GM23338 (cell line): ENCODE results near the gene TNK2.
"Not testable (repeated sequence)": the region's sequence is repeated elsewhere in the genome, so short reads cannot be mapped to it uniquely, and the experiment has no call there.

Experiments used
- EZH2 ChIP-seq: fragments of 200-600 bp; sonication (generic); IDR thresholded peaks from one replicate; pipeline ENCODE4 v1.8.0; 2017; ENCODE audit warnings: antibody characterized with exemption, mild to moderate bottlenecking, low read depth; ENCODE audit not compliant: unreplicated experiment
- EZH2phosphoT487 ChIP-seq: fragments of 200-600 bp; sonication (generic); IDR thresholded peaks from one replicate; pipeline ENCODE4 v1.8.1; 2018; ENCODE audit warnings: antibody characterized with exemption; ENCODE audit not compliant: unreplicated experiment
- JUNB ChIP-seq: IDR thresholded peaks from one replicate; pipeline ENCODE4 v1.6.1; 2016; ENCODE audit warnings: antibody characterized with exemption; ENCODE audit not compliant: unreplicated experiment
- NANOG ChIP-seq: IDR thresholded peaks from 2 replicates; pipeline ENCODE4 v1.6.1; 2016; ENCODE audit warnings: antibody characterized with exemption, borderline replicate concordance
- POLR2AphosphoS5 ChIP-seq: IDR thresholded peaks from 2 replicates; pipeline ENCODE4 v1.6.1; 2016; ENCODE audit warnings: antibody characterized with exemption, low read depth
- STAT1 ChIP-seq: IDR thresholded peaks from one replicate; pipeline ENCODE4 v1.6.1; 2016; ENCODE audit warnings: antibody characterized with exemption; ENCODE audit not compliant: unreplicated experiment
- ZNF114 ChIP-seq: fragments of 250-450 bp; sonication (Bioruptor Pico); IDR thresholded peaks from 2 replicates; pipeline ENCODE4 v1.5.0; 2020; ENCODE audit warnings: mild to moderate bottlenecking, moderate library complexity
- ZNF331 ChIP-seq: fragments of 250-450 bp; sonication (Bioruptor Pico); IDR thresholded peaks from 2 replicates; pipeline ENCODE4 v1.5.0; 2020; ENCODE audit warnings: low read depth, mild to moderate bottlenecking, moderate library complexity
- TF ChIP-seq, protein P1 (sequence below), 2 experiments: fragments of 200-600 bp in 1 of 2; sonication (generic) in 1 of 2; conservative IDR thresholded peaks; 2 replicates each; pipeline versions ENCODE4 v1.5.1 to v1.6.1; 2016 to 2017; ENCODE audit warnings: antibody characterized with exemption in 2 of 2, low read depth in 2 of 2, mild to moderate bottlenecking in 2 of 2, moderate library complexity in 1 of 2
- TF ChIP-seq, protein P2 (sequence below): IDR thresholded peaks from one replicate; pipeline ENCODE4 v1.6.1; 2018; ENCODE audit warnings: antibody characterized with exemption; ENCODE audit not compliant: unreplicated experiment
- TF ChIP-seq, protein P3 (sequence below): IDR thresholded peaks from 2 replicates; pipeline ENCODE4 v1.6.1; 2016; ENCODE audit warnings: antibody characterized with exemption

- TF ChIP-seq, protein P1, sequence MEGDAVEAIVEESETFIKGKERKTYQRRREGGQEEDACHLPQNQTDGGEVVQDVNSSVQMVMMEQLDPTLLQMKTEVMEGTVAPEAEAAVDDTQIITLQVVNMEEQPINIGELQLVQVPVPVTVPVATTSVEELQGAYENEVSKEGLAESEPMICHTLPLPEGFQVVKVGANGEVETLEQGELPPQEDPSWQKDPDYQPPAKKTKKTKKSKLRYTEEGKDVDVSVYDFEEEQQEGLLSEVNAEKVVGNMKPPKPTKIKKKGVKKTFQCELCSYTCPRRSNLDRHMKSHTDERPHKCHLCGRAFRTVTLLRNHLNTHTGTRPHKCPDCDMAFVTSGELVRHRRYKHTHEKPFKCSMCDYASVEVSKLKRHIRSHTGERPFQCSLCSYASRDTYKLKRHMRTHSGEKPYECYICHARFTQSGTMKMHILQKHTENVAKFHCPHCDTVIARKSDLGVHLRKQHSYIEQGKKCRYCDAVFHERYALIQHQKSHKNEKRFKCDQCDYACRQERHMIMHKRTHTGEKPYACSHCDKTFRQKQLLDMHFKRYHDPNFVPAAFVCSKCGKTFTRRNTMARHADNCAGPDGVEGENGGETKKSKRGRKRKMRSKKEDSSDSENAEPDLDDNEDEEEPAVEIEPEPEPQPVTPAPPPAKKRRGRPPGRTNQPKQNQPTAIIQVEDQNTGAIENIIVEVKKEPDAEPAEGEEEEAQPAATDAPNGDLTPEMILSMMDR (conservative IDR thresholded peaks at IDR 0.05; ENCODE audit: low read depth in 2 of 2) = not testable (repeated sequence)
- TF ChIP-seq, protein P2, sequence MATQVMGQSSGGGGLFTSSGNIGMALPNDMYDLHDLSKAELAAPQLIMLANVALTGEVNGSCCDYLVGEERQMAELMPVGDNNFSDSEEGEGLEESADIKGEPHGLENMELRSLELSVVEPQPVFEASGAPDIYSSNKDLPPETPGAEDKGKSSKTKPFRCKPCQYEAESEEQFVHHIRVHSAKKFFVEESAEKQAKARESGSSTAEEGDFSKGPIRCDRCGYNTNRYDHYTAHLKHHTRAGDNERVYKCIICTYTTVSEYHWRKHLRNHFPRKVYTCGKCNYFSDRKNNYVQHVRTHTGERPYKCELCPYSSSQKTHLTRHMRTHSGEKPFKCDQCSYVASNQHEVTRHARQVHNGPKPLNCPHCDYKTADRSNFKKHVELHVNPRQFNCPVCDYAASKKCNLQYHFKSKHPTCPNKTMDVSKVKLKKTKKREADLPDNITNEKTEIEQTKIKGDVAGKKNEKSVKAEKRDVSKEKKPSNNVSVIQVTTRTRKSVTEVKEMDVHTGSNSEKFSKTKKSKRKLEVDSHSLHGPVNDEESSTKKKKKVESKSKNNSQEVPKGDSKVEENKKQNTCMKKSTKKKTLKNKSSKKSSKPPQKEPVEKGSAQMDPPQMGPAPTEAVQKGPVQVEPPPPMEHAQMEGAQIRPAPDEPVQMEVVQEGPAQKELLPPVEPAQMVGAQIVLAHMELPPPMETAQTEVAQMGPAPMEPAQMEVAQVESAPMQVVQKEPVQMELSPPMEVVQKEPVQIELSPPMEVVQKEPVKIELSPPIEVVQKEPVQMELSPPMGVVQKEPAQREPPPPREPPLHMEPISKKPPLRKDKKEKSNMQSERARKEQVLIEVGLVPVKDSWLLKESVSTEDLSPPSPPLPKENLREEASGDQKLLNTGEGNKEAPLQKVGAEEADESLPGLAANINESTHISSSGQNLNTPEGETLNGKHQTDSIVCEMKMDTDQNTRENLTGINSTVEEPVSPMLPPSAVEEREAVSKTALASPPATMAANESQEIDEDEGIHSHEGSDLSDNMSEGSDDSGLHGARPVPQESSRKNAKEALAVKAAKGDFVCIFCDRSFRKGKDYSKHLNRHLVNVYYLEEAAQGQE = not testable (repeated sequence)
- TF ChIP-seq POLR2AphosphoS5; ZNF114 (CRISPR knock-in tag); JUNB; NANOG; EZH2phosphoT487; EZH2; ZNF331 (CRISPR knock-in tag); STAT1: not testable (repeated sequence)
- TF ChIP-seq, protein P3, sequence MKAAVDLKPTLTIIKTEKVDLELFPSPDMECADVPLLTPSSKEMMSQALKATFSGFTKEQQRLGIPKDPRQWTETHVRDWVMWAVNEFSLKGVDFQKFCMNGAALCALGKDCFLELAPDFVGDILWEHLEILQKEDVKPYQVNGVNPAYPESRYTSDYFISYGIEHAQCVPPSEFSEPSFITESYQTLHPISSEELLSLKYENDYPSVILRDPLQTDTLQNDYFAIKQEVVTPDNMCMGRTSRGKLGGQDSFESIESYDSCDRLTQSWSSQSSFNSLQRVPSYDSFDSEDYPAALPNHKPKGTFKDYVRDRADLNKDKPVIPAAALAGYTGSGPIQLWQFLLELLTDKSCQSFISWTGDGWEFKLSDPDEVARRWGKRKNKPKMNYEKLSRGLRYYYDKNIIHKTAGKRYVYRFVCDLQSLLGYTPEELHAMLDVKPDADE = not testable (repeated sequence)
These were observed 42.4 kb upstream of the TNK2 start for GRCh38 chr3:195950731-195951130.
